GM18517 (cell line): ENCODE results near the gene MYCBPAP.

ENCODE experiments used
- ATAC-seq: cut with Tn5 transposase; IDR thresholded peaks from one replicate; pipeline ENCODE4 v1.9.1; 2021; ENCODE audit warnings: mild to moderate bottlenecking, moderate library complexity; ENCODE audit not compliant: unreplicated experiment

The MYCBPAP gene

GRCh38 chr17:50507871-50508572 lies at the start of gene MYCBPAP:
MYCBPAP (plus strand) TSS chr17:50508439; CDS start chr17:50508675, 236 bp downstream.
- ATAC-seq, result no peak

GRCh38 chr17:50458701-50459676 lies 49.2 kb upstream of the MYCBPAP start:
- no peak for ATAC-seq

- no peak for ATAC-seq
Measured at GRCh38 chr17:50459756-50460155, 48.5 kb upstream of the MYCBPAP start.

- ATAC-seq, result no peak
Measured at GRCh38 chr17:50460831-50461526, 47.3 kb upstream of the MYCBPAP start.

GRCh38 chr17:50461550-50462132 lies 46.6 kb upstream of the MYCBPAP start:
- ATAC-seq, result no peak

GRCh38 chr17:50462446-50462845 lies 45.8 kb upstream of the MYCBPAP start:
- ATAC-seq, result no peak

- no peak for ATAC-seq
Measured at GRCh38 chr17:50464121-50464520, 44.1 kb upstream of the MYCBPAP start.

- no peak for ATAC-seq
Measured at GRCh38 chr17:50464736-50465135, 43.5 kb upstream of the MYCBPAP start.

GRCh38 chr17:50465171-50465570 lies 43.1 kb upstream of the MYCBPAP start:
- no peak for ATAC-seq

GRCh38 chr17:50465635-50466034 lies 42.6 kb upstream of the MYCBPAP start:
- ATAC-seq, result no peak

- ATAC-seq, result no peak
Measured at GRCh38 chr17:50466371-50467113, 41.7 kb upstream of the MYCBPAP start.

- no peak for ATAC-seq
Measured at GRCh38 chr17:50467114-50467854, 41.0 kb upstream of the MYCBPAP start.

GRCh38 chr17:50467855-50468303 lies 40.4 kb upstream of the MYCBPAP start:
- no peak for ATAC-seq

- ATAC-seq, result no peak
Measured at GRCh38 chr17:50468304-50469207, 39.7 kb upstream of the MYCBPAP start, which contains the start of gene CHAD. CHAD (minus strand) TSS chr17:50468880; CDS start chr17:50468813, 67 bp downstream.

GRCh38 chr17:50469208-50469605 lies 39.0 kb upstream of the MYCBPAP start:
- no peak for ATAC-seq

GRCh38 chr17:50469671-50470305 lies 38.5 kb upstream of the MYCBPAP start:
- no peak for ATAC-seq

- ATAC-seq, result no peak
Measured at GRCh38 chr17:50470426-50470825, 37.8 kb upstream of the MYCBPAP start.
